Hepatocyte (in vitro differentiated cells): ENCODE data around the gene SLC43A2. TPM values are rescaled to one million over a fixed set of nuclear protein-coding genes. Genes with fewer than 3 reads are reported as not detected.
"Not testable (repeated sequence)": the region's sequence is repeated elsewhere in the genome, so short reads cannot be mapped to it uniquely, and the experiment has no call there.

Experiments
- DNase-seq: peaks from one replicate; pipeline ENCODE4 v3.0.0-alpha.2; 2016; ENCODE audit warnings: low spot score
- H2AFZ ChIP-seq: fragments of 200-600 bp; sonication (generic); 2 replicates; pipeline ENCODE4 v1.6.0; 2016; ENCODE audit warnings: antibody characterized with exemption, mild to moderate bottlenecking
- H3K27ac ChIP-seq: fragments of 200-600 bp; sonication (generic); 2 replicates; pipeline ENCODE4 v1.5.1; 2016; ENCODE audit warnings: mild to moderate bottlenecking
- H3K27me3 ChIP-seq: fragments of 200-600 bp; sonication (generic); 2 replicates; pipeline ENCODE4 v1.6.1; 2016
- H3K36me3 ChIP-seq: fragments of 200-600 bp; sonication (generic); replicated peaks from 2 replicates; pipeline ENCODE4 v1.5.1; 2016; ENCODE audit warnings: low read depth; ENCODE audit not compliant: insufficient read depth
- H3K4me1 ChIP-seq: fragments of 200-600 bp; sonication (generic); 2 replicates; pipeline ENCODE4 v1.5.1; 2016; ENCODE audit warnings: mild to moderate bottlenecking, moderate library complexity; ENCODE audit not compliant: insufficient read depth
- H3K4me2 ChIP-seq: fragments of 200-600 bp; sonication (generic); 2 replicates; pipeline ENCODE4 v1.6.0; 2016
- H3K4me3 ChIP-seq: fragments of 200-600 bp; sonication (generic); 2 replicates; pipeline ENCODE4 v1.5.1; 2016; ENCODE audit warnings: mild to moderate bottlenecking
- H3K79me2 ChIP-seq: fragments of 200-600 bp; sonication (generic); 2 replicates; pipeline ENCODE4 v1.6.0; 2017; ENCODE audit warnings: mild to moderate bottlenecking
- H3K9me2 ChIP-seq: fragments of 200-600 bp; sonication (generic); replicated peaks from 2 replicates; pipeline ENCODE4 v1.6.0; 2017; ENCODE audit warnings: mild to moderate bottlenecking; ENCODE audit not compliant: insufficient read depth
- H3K9me3 ChIP-seq: fragments of 200-600 bp; sonication (generic); 2 replicates; pipeline ENCODE4 v1.5.1; 2016; ENCODE audit warnings: low read depth, mild to moderate bottlenecking
- H4K20me1 ChIP-seq: fragments of 200-600 bp; sonication (generic); 2 replicates; pipeline ENCODE4 v1.6.0; 2016; ENCODE audit warnings: mild to moderate bottlenecking; ENCODE audit not compliant: insufficient read depth, poor library complexity, severe bottlenecking
- EZH2 ChIP-seq: fragments of 200-600 bp; sonication (generic); IDR thresholded peaks from 2 replicates; pipeline ENCODE4 v1.6.1; 2016; ENCODE audit warnings: antibody characterized with exemption, mild to moderate bottlenecking, borderline replicate concordance
- EZH2phosphoT487 ChIP-seq: fragments of 200-600 bp; sonication (generic); IDR thresholded peaks from one replicate; pipeline ENCODE4 v1.6.1; 2018; ENCODE audit warnings: antibody characterized with exemption, mild to moderate bottlenecking, low read depth, moderate library complexity; ENCODE audit not compliant: unreplicated experiment, severe bottlenecking
- WGBS: methylation state at CpG from one replicate; pipeline ENCODE4 v1.1.6; 2016; ENCODE audit warnings: low lambda C conversion rate; ENCODE audit errors: missing lambda C conversion rate; 5-methylcytosine and 5-hydroxymethylcytosine counted together
- polyA plus RNA-seq: library from polyadenylated mRNA; unstranded; fragments of >200 nt; fragmentation: Nextera tagmentation; extraction: Ambion mirVana; gene quantifications from 2 replicates; pipeline ENCODE4 v1.2.1, GENCODE V29; 2016
- total RNA-seq: library from RNA; depleted of rRNA; stranded (reverse); fragments of >200 nt; gene quantifications from 2 replicates; pipeline ENCODE4 v1.2.3, GENCODE V29; 2014
- TF ChIP-seq, protein P1 (sequence below): fragments of 200-600 bp; sonication (generic); IDR thresholded peaks from 2 replicates; pipeline ENCODE4 v1.5.1; 2016; ENCODE audit warnings: antibody characterized with exemption, mild to moderate bottlenecking; ENCODE audit not compliant: poor library complexity

The SLC43A2 gene
- total and polyA plus RNA-seq, 2 experiments from 2014 or later: 6.0 to 10.2 TPM

DNA sequence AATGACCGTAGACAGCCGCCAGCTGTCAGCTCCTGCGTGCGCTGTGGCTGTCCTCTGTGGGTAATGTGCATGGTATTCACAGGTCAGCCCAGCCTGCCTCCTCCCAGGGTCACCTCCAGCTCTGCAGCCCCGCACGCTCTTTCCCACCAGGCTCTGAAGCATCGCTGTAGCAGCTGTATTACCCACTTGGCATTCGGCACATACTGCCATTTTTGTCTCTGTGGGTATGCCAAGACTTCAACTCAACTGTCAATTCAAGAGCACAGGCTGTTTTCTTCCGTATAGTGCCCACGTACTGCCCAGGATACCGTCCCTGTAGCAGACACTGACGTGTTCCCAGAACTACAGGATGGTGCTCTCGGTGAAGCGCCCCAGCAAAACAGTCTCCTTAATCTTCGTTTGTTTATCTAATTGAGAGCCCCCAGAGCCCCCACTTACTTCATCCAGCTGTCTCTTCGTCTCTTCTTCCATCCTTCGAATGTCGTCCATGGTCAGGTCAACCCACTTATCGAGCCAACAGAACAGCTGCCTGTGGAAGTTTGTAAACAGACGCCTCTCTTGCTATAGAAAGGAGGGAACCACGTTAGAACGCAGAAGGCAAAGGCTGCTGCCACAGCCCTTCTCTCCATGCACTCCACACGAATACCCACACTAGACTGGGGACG is 94.8 kb downstream of the SLC43A2 start:
- peaks cover 4% of the 10 kb centered on the region for H3K36me3 ChIP-seq
- H3K79me2 ChIP-seq: no peaks in the 10 kb centered on the region
- H3K4me3 ChIP-seq: no peak overlapping the region
- no peaks in the 10 kb centered on the region for H3K4me1 ChIP-seq
- no peaks in the 10 kb centered on the region for H3K9me3 ChIP-seq
- H3K27me3 ChIP-seq: no peaks in the 10 kb centered on the region
- no peaks in the 10 kb centered on the region for H3K9me2 ChIP-seq
- WGBS: 95% methylated on average over 24 of the region's 24 CpGs
- H3K4me2 ChIP-seq: no peak overlapping the region
- TF ChIP-seq EZH2: no peak
- TF ChIP-seq EZH2phosphoT487: no peak
- TF ChIP-seq, protein P1, sequence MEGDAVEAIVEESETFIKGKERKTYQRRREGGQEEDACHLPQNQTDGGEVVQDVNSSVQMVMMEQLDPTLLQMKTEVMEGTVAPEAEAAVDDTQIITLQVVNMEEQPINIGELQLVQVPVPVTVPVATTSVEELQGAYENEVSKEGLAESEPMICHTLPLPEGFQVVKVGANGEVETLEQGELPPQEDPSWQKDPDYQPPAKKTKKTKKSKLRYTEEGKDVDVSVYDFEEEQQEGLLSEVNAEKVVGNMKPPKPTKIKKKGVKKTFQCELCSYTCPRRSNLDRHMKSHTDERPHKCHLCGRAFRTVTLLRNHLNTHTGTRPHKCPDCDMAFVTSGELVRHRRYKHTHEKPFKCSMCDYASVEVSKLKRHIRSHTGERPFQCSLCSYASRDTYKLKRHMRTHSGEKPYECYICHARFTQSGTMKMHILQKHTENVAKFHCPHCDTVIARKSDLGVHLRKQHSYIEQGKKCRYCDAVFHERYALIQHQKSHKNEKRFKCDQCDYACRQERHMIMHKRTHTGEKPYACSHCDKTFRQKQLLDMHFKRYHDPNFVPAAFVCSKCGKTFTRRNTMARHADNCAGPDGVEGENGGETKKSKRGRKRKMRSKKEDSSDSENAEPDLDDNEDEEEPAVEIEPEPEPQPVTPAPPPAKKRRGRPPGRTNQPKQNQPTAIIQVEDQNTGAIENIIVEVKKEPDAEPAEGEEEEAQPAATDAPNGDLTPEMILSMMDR: no peak
- H2AFZ ChIP-seq: no peak overlapping the region
- no peak for DNase-seq
- no peak overlapping the region for H3K27ac ChIP-seq
- H4K20me1 ChIP-seq: no peaks in the 10 kb centered on the region

DNA sequence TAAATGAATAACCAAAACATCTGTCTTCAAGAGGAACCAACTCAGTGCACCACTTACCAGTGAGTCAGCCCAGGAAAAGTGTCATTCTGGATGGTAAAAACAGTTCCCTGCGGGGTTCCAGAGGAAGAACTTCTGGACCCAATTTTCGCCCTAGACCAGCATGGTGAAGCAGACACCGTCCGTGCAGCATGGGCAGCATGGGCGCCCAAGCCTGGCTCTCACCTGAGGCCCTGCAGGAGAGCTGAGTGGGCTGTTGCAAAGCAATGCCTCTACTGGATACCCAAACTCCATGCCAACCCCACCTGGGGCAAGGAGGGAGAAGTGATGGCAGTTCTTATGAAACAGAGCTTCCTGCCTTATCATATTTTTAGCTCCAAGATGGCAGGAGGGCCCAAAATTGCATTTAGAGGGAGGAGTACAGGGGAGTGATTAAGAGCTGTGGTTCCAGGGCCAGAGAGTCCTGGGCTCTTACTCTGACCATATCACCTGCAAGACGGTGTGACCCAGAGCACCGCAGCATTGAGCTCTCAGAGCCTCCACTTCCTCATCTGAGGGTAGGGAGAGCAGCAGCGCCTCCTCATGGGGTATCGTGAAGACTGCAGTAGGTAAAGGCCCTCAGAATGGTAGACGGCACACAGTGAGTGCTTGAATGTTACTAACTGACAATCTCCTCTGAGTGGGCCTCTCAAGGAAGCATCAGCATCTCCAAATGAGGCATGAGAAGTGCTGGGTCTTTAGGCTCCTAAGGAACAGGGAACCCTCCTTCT is 95.6 kb downstream of the SLC43A2 start:
- no peaks in the 10 kb centered on the region for H3K79me2 ChIP-seq
- H3K27me3 ChIP-seq: no peaks in the 10 kb centered on the region
- no peak overlapping the region for H2AFZ ChIP-seq
- 91% methylated on average over 10 of the region's 10 CpGs for WGBS
- no peaks in the 10 kb centered on the region for H3K9me2 ChIP-seq
- TF ChIP-seq EZH2phosphoT487: no peak
- no peak for TF ChIP-seq EZH2
- TF ChIP-seq, protein P1: no peak
- H3K4me1 ChIP-seq: no peaks in the 10 kb centered on the region
- H3K27ac ChIP-seq: no peak overlapping the region
- H3K4me2 ChIP-seq: no peak overlapping the region
- H4K20me1 ChIP-seq: no peaks in the 10 kb centered on the region
- no peak for DNase-seq
- no peaks in the 10 kb centered on the region for H3K36me3 ChIP-seq
- no peak overlapping the region for H3K4me3 ChIP-seq
- H3K9me3 ChIP-seq: no peaks in the 10 kb centered on the region

DNA sequence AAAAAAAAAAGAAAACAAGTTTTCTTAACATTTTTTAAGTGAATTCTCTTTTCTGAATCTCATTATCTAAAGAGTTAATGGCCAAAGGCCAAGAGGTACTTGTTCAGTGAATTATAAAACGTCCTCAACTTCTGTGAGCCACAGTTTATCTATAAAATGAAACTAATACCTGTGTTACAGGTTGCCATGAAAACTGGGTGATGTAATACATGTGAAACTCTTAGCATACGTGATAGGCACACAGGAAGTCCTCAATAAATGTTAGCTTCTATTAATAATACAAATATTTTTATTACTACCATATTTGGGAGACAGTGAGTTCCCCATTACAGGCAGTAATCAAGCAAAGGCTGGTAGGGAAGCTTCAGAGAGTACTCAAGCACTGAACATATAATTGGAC is 98.8 kb downstream of the SLC43A2 start:
- DNase-seq: no peak
- no peaks in the 10 kb centered on the region for H3K9me2 ChIP-seq
- H3K27me3 ChIP-seq: no peaks in the 10 kb centered on the region
- H3K79me2 ChIP-seq: no peaks in the 10 kb centered on the region
- no peaks in the 10 kb centered on the region for H3K9me3 ChIP-seq
- no peaks in the 10 kb centered on the region for H3K4me1 ChIP-seq
- no peak overlapping the region for H3K4me2 ChIP-seq
- no peak overlapping the region for H3K4me3 ChIP-seq
- no peak overlapping the region for H2AFZ ChIP-seq
- no peaks in the 10 kb centered on the region for H4K20me1 ChIP-seq
- no peak overlapping the region for H3K27ac ChIP-seq
- WGBS: 67% methylated on average over 2 of the region's 2 CpGs
- H3K36me3 ChIP-seq: no peaks in the 10 kb centered on the region
- TF ChIP-seq EZH2 (no peak), EZH2phosphoT487 (no peak)
- TF ChIP-seq, protein P1: no peak

- H3K4me1 ChIP-seq, H3K27me3 ChIP-seq, H3K27ac ChIP-seq, DNase-seq, H3K9me3 ChIP-seq, H2AFZ ChIP-seq, H3K9me2 ChIP-seq, H4K20me1 ChIP-seq, H3K79me2 ChIP-seq, H3K4me3 ChIP-seq, H3K36me3 ChIP-seq, H3K4me2 ChIP-seq: not testable (repeated sequence)
- WGBS: 77% methylated on average over 4 of the region's 4 CpGs
Observed at GRCh38 chr17:1526876-1527275, 101.8 kb downstream of the SLC43A2 start.
